Measurements from ENCODE around the gene CCDC15. TPM values are rescaled to one million over a fixed set of nuclear protein-coding genes. Genes with fewer than 3 reads are reported as not detected.

The CCDC15 gene
- total RNA-seq, 1 donor from 2014 or later = 1.2 TPM

DNA sequence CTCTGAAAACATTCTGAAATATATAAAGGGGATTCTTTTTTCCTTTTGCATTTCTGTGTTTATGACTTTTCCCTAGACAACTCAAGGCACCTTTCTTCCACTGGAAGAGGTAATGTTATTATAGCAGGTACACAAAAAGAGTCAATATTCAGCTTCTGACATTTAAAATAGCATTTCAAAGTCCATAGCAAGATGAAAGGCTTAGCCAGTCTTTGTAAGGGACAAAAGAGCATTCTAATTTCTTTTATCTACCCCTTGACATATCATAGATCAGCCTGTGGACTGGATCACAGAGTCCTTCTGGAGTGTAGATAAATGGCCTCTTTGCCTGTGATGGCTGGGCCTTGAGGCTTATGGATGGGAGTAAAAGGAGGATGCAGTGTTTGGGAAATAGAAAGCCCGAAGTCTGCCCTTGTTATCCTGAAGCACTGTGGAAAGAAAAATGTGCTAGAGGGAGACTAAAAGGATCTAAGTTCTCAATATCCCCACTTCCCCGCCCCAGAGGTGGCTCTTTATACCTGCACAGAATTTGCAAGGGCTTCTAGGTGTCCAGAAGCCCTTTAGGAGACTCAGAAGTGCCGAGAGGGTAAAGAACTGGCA is 16.6 kb upstream of the CCDC15 start:
- Mint-ChIP-seq H3K9me3 (ENCODE audit: low read depth) (no peaks in the 10 kb centered on the region), H3K27me3 (ENCODE audit: low read depth) (no peaks in the 10 kb centered on the region), H3K4me3 (ENCODE audit: unreplicated experiment) (no peak overlapping the region), H3K4me1 (ENCODE audit: low read depth) (no peaks in the 10 kb centered on the region), H3K27ac (ENCODE audit: unreplicated experiment) (no peak overlapping the region), H3K36me3 (ENCODE audit: low read depth) (no peaks in the 10 kb centered on the region)
- DNase-seq (ENCODE audit: low spot score) = no peak
- TF ChIP-seq, protein P1, sequence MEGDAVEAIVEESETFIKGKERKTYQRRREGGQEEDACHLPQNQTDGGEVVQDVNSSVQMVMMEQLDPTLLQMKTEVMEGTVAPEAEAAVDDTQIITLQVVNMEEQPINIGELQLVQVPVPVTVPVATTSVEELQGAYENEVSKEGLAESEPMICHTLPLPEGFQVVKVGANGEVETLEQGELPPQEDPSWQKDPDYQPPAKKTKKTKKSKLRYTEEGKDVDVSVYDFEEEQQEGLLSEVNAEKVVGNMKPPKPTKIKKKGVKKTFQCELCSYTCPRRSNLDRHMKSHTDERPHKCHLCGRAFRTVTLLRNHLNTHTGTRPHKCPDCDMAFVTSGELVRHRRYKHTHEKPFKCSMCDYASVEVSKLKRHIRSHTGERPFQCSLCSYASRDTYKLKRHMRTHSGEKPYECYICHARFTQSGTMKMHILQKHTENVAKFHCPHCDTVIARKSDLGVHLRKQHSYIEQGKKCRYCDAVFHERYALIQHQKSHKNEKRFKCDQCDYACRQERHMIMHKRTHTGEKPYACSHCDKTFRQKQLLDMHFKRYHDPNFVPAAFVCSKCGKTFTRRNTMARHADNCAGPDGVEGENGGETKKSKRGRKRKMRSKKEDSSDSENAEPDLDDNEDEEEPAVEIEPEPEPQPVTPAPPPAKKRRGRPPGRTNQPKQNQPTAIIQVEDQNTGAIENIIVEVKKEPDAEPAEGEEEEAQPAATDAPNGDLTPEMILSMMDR (IDR thresholded peaks at IDR 0.05) = no peak

DNA sequence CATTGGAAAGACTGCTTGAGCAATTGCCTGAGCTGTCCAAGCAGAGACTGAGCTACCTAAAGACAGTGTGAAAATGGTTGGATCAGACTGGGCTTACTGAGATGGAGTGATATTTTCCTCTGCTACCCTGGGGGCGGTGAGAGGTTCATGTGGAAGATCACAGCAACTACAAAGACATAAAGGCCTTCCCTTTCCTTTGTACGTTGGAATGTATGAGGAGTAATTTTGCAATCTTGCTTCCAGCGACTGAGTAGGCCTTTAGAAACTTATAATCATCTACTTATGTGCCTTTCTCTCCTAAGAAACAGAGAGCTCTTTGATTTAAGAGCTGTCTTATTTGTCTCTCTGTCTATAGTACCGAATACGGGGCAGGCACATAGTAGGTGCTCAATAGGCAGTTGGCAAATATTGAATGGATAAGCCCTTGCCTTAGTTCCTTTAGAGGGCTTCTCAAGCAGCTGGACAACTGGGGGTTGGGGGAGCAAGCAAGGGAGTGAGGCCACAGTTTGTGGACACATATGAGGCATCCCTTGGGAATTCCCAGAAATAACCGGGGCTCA is 15.7 kb upstream of the CCDC15 start:
- no peak for DNase-seq (ENCODE audit: low spot score)
- Mint-ChIP-seq H3K27ac (ENCODE audit: unreplicated experiment) (no peak overlapping the region), H3K36me3 (ENCODE audit: low read depth) (no peaks in the 10 kb centered on the region), H3K9me3 (ENCODE audit: low read depth) (no peaks in the 10 kb centered on the region), H3K4me1 (ENCODE audit: low read depth) (no peaks in the 10 kb centered on the region), H3K27me3 (ENCODE audit: low read depth) (no peaks in the 10 kb centered on the region), H3K4me3 (ENCODE audit: unreplicated experiment) (no peak overlapping the region)
- TF ChIP-seq, protein P1 (IDR thresholded peaks at IDR 0.05) = no peak

DNA sequence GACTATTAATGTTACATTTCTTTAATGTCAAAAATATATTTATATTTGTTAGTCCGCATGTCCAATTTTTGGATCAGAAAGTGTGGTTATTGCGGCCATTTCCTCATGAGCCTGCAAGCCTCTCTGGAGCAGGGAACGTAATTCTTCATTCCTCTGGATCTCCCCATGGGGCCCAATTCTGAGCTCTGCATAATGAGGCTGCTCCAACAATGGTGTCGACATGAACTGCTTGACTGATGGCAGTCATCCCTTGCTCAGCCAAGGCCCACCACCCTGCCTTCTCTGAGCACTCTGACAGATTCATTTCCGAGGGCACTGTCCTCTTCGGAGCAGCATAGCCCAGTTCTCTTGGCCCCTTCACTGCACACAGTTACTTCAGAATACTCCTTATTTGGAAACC is 15.0 kb upstream of the CCDC15 start:
- DNase-seq (ENCODE audit: low spot score) = no peak
- H3K27ac Mint-ChIP-seq (ENCODE audit: unreplicated experiment) = no peak overlapping the region
- no peak overlapping the region for H3K4me3 Mint-ChIP-seq (ENCODE audit: unreplicated experiment)
- H3K9me3 Mint-ChIP-seq (ENCODE audit: low read depth) = no peaks in the 10 kb centered on the region
- TF ChIP-seq, protein P1 (IDR thresholded peaks at IDR 0.05) = no peak
- no peaks in the 10 kb centered on the region for H3K27me3 Mint-ChIP-seq (ENCODE audit: low read depth)
- no peaks in the 10 kb centered on the region for H3K4me1 Mint-ChIP-seq (ENCODE audit: low read depth)
- no peaks in the 10 kb centered on the region for H3K36me3 Mint-ChIP-seq (ENCODE audit: low read depth)

DNA sequence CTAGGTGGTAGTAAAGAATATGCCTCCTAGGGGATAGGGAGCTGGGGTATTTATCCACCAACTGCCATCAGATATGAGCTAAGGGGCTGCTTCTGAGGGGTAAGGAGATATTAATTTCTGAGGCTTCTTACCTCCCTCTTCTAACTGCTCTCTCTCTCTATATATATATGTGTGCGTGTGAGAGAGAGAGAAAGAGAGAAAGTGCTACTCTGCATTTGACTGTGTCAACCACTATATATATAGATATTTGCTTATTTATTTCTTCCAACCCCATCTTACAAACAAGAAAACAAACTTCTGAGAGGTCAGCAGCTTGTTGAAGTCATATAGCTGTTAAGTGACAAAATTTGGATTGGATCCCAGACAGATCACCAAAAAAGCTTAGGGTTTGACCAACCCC is 12.3 kb upstream of the CCDC15 start:
- DNase-seq (ENCODE audit: low spot score) = no peak
- Mint-ChIP-seq H3K4me3 (ENCODE audit: unreplicated experiment) (no peak overlapping the region), H3K4me1 (ENCODE audit: low read depth) (no peaks in the 10 kb centered on the region), H3K27ac (ENCODE audit: unreplicated experiment) (no peak overlapping the region), H3K9me3 (ENCODE audit: low read depth) (no peaks in the 10 kb centered on the region), H3K36me3 (ENCODE audit: low read depth) (no peaks in the 10 kb centered on the region), H3K27me3 (ENCODE audit: low read depth) (no peaks in the 10 kb centered on the region)
- TF ChIP-seq, protein P1 (IDR thresholded peaks at IDR 0.05) = no peak

DNA sequence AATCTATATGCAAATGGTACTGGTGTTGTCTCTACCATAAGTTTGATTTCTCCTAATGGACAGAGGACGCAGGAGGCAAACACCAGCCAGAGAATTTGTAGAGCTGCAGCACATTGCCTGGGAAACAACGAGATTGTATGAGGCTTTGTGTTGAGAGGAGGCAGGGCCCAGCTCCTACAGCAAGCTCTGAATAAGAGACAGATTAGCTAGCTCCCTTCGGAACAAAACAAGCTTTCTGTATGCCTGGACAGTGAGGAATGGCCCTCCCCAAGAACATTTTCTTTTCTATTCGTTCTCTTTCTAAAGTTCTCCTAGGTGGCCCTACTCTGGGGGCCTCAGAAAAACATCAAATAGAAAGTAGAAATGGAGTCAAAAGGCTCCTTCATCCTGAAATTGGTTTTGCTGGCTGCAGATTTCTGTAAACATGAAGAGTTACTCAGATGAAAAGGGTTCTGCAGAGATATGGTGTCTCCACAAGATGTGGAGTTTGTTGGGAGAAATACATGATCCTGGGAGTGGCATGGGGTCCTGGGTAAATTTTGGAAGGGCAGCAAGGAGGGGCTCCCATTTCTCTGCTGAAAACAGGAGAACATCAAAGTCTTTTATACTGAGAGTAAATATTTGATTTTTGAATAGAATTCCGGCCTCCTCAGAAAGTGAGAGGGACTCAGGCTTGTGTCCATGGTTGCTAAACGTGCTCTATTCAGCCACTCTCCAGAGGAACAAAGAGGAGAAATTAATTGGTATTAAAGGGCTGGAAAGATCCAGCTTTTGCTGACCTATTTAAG is 11.3 kb upstream of the CCDC15 start:
- Mint-ChIP-seq H3K27ac (ENCODE audit: unreplicated experiment) (no peak overlapping the region), H3K4me1 (ENCODE audit: low read depth) (no peaks in the 10 kb centered on the region)

More for the DNA sequence above, 11.3 kb upstream of the CCDC15 start:
- no peak overlapping the region for H3K4me3 Mint-ChIP-seq (ENCODE audit: unreplicated experiment)
- peaks cover under 1% of the 10 kb centered on the region for H3K9me3 Mint-ChIP-seq (ENCODE audit: low read depth)
- no peaks in the 10 kb centered on the region for H3K27me3 Mint-ChIP-seq (ENCODE audit: low read depth)
- DNase-seq (ENCODE audit: low spot score) = no peak
- no peaks in the 10 kb centered on the region for H3K36me3 Mint-ChIP-seq (ENCODE audit: low read depth)
- TF ChIP-seq, protein P1 (IDR thresholded peaks at IDR 0.05) = no peak

Measured in chondrocyte (in vitro differentiated cells).